HG02759 (cell line): Measurements from ENCODE around the gene RNPC3.

ENCODE experiments used
- ATAC-seq: cut with Tn5 transposase; IDR thresholded peaks from one replicate; pipeline ENCODE4 v1.9.1; 2021; ENCODE audit warnings: mild to moderate bottlenecking, moderate library complexity; ENCODE audit not compliant: unreplicated experiment

Gene RNPC3, protein sequence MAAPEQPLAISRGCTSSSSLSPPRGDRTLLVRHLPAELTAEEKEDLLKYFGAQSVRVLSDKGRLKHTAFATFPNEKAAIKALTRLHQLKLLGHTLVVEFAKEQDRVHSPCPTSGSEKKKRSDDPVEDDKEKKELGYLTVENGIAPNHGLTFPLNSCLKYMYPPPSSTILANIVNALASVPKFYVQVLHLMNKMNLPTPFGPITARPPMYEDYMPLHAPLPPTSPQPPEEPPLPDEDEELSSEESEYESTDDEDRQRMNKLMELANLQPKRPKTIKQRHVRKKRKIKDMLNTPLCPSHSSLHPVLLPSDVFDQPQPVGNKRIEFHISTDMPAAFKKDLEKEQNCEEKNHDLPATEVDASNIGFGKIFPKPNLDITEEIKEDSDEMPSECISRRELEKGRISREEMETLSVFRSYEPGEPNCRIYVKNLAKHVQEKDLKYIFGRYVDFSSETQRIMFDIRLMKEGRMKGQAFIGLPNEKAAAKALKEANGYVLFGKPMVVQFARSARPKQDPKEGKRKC

GRCh38 chr1:103525607-103526507, at the start of gene RNPC3:
RNPC3 (plus strand) TSS chr1:103525699; CDS start chr1:103526071, 372 bp downstream.
- peak; percentile 81 for ATAC-seq

- ATAC-seq, result no peak
Observed at GRCh38 chr1:103477101-103477500, 48.4 kb upstream of the RNPC3 start.

- ATAC-seq, result peak; percentile 82
Observed at GRCh38 chr1:103489935-103490334, 35.6 kb upstream of the RNPC3 start.

DNA sequence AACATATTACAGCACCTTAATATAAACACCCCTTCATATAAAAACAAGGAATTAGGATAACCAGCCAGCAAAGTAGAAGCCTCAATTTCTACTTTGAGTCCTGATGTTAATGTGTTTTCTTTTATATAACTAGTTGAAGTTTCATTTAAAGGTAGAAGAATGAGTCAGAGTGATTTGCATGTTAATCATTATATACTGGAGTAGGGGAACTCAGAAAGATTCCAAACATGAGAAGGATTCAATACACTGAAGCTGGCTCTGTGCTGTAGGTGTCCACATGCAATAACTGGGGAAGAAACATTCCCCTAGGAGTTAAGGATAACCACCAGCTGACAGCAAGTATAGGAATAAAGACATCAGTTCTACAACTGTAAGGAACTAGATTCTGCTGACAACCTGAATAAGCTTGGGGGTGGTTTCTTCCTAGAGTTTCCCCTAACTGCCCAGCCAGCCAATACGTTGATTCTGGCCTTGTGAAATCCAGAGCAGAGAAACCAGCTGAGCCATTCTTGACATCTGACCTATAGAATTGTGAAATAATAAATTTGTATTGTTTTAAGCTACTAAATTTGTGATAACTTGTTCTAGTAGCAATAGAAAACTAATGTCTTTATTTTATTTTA, 33.4 kb upstream of the RNPC3 start:
- ATAC-seq, result peak; percentile 45

- no peak for ATAC-seq
Observed at GRCh38 chr1:103496014-103496635, 29.4 kb upstream of the RNPC3 start.

DNA sequence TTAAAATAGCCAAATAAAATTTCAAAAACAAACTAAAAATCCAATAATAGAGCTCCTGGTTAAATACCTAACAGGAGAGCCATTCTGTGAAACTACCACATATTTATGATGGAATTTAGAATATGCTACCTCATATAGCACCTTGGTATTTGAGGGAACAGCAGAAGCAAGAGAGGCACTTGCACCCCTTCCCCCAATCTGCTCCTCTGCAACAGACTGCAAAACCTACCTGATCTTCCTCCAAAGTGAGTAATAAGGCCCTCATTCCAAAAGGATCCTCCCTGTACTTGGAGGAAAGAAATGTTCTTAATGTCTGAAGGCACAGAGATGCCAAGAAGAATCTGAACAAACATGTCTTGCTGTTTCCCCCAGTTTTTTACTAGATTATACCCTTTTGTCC, 28.1 kb upstream of the RNPC3 start:
- no peak for ATAC-seq

DNA sequence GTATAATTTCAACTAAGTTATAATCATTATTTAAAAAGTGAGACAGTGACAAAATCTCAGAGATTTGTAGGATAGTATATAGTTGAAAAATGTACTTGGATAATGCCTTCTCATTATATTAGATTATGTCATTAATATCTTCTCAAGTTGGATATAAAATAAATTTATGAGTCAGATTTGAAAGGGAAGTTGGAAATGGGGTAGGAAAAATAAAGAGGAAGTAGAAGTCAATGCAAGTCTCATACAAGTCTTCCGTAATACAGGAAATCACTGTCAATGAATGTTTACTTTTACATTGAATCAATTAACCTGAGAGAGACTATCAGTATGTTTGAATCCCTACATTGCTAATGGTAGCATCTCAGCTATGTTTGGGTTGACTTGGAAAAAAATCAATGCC, 16.2 kb upstream of the RNPC3 start:
- ATAC-seq, result no peak

DNA sequence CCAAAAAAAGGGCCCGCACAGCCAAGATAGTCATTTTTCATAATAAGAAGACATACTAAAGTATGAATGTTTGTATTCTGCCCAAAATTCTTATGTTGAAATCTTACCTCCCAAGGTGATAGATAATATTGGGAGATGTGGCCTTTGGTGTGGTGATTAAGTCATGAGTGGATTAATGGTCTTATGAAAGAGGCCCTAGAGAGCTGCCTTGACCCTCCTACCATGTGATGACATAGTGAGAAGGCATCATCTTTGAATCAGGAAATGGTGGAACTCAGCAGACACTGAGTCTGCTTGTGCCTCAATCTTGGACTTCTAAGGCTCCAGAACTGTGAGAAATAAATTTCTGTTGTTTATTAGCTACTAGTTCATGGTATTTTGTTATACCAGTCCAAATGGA, 11.8 kb upstream of the RNPC3 start:
- ATAC-seq, result no peak

DNA sequence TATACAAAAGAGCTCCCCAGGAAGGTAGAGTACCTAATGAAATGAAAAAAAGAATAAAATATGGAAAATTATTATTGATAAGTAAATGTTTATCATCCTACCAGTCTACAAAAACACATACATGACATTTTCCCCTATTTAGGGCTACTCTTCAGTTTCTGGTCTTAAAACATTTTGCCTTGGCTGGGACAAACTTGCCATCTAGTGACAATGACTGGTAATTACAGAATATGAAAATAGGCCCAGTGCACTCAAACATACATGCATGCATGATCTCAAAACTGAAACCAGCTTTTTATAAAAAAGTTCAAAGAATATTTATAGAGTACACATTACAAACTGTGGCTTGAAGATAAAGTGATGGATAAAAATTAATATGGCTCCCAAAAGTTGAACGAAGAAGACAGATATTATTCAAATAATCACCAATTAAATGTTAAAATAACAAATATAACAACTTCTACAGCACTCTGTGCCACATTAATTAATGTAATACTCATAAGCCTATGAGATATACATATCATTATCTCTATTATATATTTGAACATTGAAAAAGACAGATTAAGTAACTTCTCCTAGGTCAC, 10.5 kb upstream of the RNPC3 start:
- ATAC-seq, result peak; percentile 64

- no peak for ATAC-seq
Observed at GRCh38 chr1:103516283-103516682, 9.2 kb upstream of the RNPC3 start.

- no peak for ATAC-seq
Observed at GRCh38 chr1:103516693-103517092, 8.8 kb upstream of the RNPC3 start.

DNA sequence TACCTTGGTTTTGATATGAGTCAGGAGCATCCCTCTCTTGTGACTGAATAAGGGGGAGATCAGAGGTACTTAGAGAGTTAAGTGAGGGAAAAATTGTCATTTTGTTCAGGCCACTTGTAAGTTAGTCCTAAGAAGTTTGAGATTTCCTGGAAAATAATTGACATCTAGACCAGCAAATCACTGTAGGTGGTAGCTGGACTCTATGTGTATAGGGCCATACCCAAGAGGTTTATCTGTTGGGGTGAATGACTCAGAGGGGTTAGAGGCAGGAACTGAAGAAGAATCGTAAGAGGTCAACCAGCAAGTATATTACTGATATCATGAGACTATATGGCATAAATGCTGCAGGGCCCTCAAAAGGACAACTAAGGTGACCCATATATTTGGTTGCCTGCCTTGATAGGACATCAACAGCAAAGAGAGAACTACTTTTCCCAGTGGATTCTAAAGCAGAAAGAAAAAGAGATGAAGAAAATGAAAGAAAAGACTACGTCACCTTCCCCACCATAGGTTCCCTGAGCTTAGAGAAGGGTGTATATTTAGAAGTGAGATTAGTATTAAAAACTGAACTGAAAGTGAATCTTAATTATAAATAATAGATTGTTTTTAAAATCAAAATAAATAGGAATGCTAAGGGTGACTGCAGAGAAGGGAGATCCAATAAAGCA, 8.0 kb upstream of the RNPC3 start:
- ATAC-seq, result peak; percentile 90

- ATAC-seq, result no peak
Observed at GRCh38 chr1:103520822-103521221, 4.7 kb upstream of the RNPC3 start.

GRCh38 chr1:103523346-103523745, 2.2 kb upstream of the RNPC3 start:
- no peak for ATAC-seq

GRCh38 chr1:103525114-103525606, 339 bp upstream of the RNPC3 start:
- peak; percentile 61 for ATAC-seq

GRCh38 chr1:103527331-103527730, 1.8 kb downstream of the RNPC3 start:
- no peak for ATAC-seq

DNA sequence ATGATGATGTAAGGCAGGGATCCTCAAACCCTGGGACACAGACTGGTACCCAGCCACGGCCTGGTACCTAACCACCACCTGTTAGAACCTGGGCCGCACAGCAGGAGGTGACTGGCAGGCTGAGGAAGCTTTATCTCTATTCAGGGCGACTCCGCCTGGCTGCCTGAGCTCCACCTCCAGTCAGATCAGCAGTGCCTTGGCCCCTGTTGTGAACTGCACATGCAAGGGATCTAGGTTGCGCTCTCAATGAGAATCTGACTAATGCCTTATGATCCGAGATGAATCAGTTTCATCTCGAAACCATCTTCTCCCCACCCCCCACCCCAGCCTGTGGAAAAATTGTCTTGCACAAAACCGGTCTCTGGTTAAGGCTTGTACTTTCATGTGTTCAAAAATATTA, 4.2 kb downstream of the RNPC3 start:
- no peak for ATAC-seq

DNA sequence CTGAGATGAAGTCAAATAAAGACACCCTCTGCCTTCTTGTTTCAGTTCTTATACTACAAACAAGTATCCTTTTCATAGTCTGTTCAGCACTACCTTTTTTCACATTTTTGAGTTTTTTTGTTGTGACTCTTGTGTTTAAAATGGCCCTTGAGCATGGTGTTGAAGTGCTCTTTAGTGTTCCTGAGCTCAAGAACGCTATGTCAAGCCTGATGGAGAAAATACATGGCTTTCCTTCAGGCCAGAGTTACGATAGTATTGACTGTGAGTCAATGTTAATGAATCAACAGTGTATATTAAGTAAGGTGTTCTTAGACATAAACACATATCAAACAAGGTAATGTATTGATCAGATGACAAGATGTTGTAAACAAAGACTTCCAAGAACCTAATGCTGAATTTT, 12.7 kb downstream of the RNPC3 start:
- ATAC-seq, result no peak

DNA sequence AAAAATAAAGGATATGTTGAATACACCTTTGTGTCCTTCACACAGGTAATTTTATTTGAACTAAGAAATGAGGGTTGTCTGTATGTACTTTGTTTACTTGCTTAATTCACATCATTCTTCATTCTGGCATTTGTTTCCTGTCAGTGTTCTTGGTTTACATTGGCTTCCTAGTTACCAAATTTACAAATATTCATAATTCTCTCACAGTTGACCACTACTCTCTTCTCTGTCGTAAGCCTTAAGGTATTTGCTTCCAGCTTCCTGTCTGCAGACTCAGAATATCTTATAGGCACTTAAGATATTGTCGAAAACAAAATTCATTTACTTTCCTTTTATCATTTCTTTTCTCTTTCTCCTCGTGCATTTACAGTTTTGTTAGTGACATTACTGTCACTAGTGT, 15.9 kb downstream of the RNPC3 start:
- no peak for ATAC-seq

DNA sequence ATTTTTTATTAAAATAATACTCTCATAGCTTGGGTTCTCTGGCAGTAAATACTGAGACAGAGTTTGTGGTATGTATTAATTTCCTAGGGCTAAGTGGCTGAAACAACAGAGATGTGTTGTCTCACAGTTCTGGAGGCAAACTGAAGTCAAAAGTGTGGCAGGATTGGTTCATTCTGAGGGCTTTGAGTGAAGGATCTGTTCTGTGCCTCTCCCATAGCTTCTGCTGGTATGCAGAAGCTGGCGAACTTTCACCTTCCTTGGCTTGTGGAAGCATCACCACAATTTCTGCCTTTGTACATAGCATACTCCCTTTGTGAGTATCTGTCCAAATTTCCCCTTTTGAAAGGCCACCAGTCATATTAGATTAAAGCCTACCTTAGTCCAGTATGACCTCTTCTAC, 21.0 kb downstream of the RNPC3 start:
- ATAC-seq, result no peak
